Measurements from ENCODE around the gene LRRK2.

LRRK2 gene

GRCh38 chr12:40330180-40330579 is 105.4 kb downstream of the LRRK2 start:
- no peaks in the 10 kb centered on the region for H3K9me3 ChIP-seq (ENCODE audit: control insufficient read depth, insufficient read depth, low read depth, low read length)
- no peak overlapping the region for H3K4me3 ChIP-seq (ENCODE audit: low read depth, low read length)
- no peaks in the 10 kb centered on the region for H3K36me3 ChIP-seq (ENCODE audit: control insufficient read depth in 2 of 2, insufficient read depth in 1 of 2, low read length in 2 of 2)
- CTCF ChIA-PET: no interaction called here
- no peak for TF ChIP-seq ZNF600 (tag by site-specific recombination; IDR thresholded peaks at IDR 0.05)
- peak; percentile 36 for TF ChIP-seq SETDB1 (IDR thresholded peaks at IDR 0.05; ENCODE audit: insufficient read length, low read length)
- TF ChIP-seq ZNF280D (tag by site-specific recombination; IDR thresholded peaks at IDR 0.05): no peak
- POLR2A ChIA-PET: no interaction called here
- no peak overlapping the region for H3K27ac ChIP-seq (ENCODE audit: extremely low read depth, low read depth, low read length)
- no peaks in the 10 kb centered on the region for H3K4me1 ChIP-seq (ENCODE audit: control insufficient read depth, insufficient read depth, low read length)

GRCh38 chr12:40331886-40332285 is 107.1 kb downstream of the LRRK2 start:
- POLR2A ChIA-PET: no interaction called here
- TF ChIP-seq ZNF837 (tag by site-specific recombination; IDR thresholded peaks at IDR 0.05): no peak
- TF ChIP-seq SP3 (tag by site-specific recombination; IDR thresholded peaks at IDR 0.05): no peak
- CTCF ChIA-PET: no interaction called here
- no peaks in the 10 kb centered on the region for H3K9me3 ChIP-seq (ENCODE audit: control insufficient read depth, insufficient read depth, low read depth, low read length)
- H3K4me3 ChIP-seq (ENCODE audit: low read depth, low read length): no peak overlapping the region
- no peaks in the 10 kb centered on the region for H3K4me1 ChIP-seq (ENCODE audit: control insufficient read depth, insufficient read depth, low read length)
- H3K27ac ChIP-seq (ENCODE audit: extremely low read depth, low read depth, low read length): no peak overlapping the region
- H3K36me3 ChIP-seq (ENCODE audit: control insufficient read depth in 2 of 2, insufficient read depth in 1 of 2, low read length in 2 of 2): no peaks in the 10 kb centered on the region

GRCh38 chr12:40335991-40336390 is 111.2 kb downstream of the LRRK2 start:
- ChIA-PET CTCF (interaction anchor here (0.7 to 1.1 kb wide), 3 partner anchors 12 to 574 kb away, joined by 3 read pairs; no protein-coding TSS in a partner anchor), POLR2A (no interaction called here)
- TF ChIP-seq IKZF3 (tag by site-specific recombination; IDR thresholded peaks at IDR 0.05) (no peak), TRIM28 (IDR thresholded peaks at IDR 0.05; ENCODE audit: borderline replicate concordance, low read length) (no peak), INSM2 (tag by site-specific recombination; IDR thresholded peaks at IDR 0.05) (no peak), ZNF426 (tag by site-specific recombination; IDR thresholded peaks at IDR 0.05) (no peak), AEBP2 (tag by site-specific recombination; IDR thresholded peaks at IDR 0.05; ENCODE audit: borderline replicate concordance) (no peak), GLI4 (tag by site-specific recombination; IDR thresholded peaks at IDR 0.05) (no peak)
- Histone ChIP-seq H3K27ac (ENCODE audit: extremely low read depth, low read depth, low read length) (no peak overlapping the region), H3K9me3 (ENCODE audit: control insufficient read depth, insufficient read depth, low read depth, low read length) (no peaks in the 10 kb centered on the region), H3K4me3 (ENCODE audit: low read depth, low read length) (no peak overlapping the region), H3K4me1 (ENCODE audit: control insufficient read depth, insufficient read depth, low read length) (no peaks in the 10 kb centered on the region), H3K36me3 (ENCODE audit: control insufficient read depth in 2 of 2, insufficient read depth in 1 of 2, low read length in 2 of 2) (no peaks in the 10 kb centered on the region)

GRCh38 chr12:40336573-40337199 is 111.9 kb downstream of the LRRK2 start:
- Histone ChIP-seq H3K9me3 (ENCODE audit: control insufficient read depth, insufficient read depth, low read depth, low read length) (no peaks in the 10 kb centered on the region), H3K4me3 (ENCODE audit: low read depth, low read length) (no peak overlapping the region), H3K27ac (ENCODE audit: extremely low read depth, low read depth, low read length) (no peak overlapping the region), H3K4me1 (ENCODE audit: control insufficient read depth, insufficient read depth, low read length) (no peaks in the 10 kb centered on the region), H3K36me3 (ENCODE audit: control insufficient read depth in 2 of 2, insufficient read depth in 1 of 2, low read length in 2 of 2) (no peaks in the 10 kb centered on the region)
- TF ChIP-seq ZNF654 (tag by site-specific recombination; IDR thresholded peaks at IDR 0.05; ENCODE audit: low read depth): peak; percentile 39
- no peak for TF ChIP-seq ZNF16 (tag by site-specific recombination; IDR thresholded peaks at IDR 0.05; ENCODE audit: low read depth)
- TF ChIP-seq KLF17 (tag by site-specific recombination; IDR thresholded peaks at IDR 0.05): no peak
- no peak for TF ChIP-seq ZNF473 (tag by site-specific recombination; IDR thresholded peaks at IDR 0.05)
- CTCF ChIA-PET: interaction anchor here (0.8 to 1.5 kb wide), 5 partner anchors 11 to 586 kb away, joined by 3 to 7 read pairs (median 3); no protein-coding TSS in a partner anchor
- POLR2A ChIA-PET: no interaction called here
